Measurements from ENCODE around the gene APIP.

Gene APIP

GRCh38 chr11:34938611-34939010 is 22.4 kb upstream of the APIP start:
- no peak for TF ChIP-seq CTCF (IDR thresholded peaks at IDR 0.05; ENCODE audit: insufficient read depth, low read depth, low read length, missing control alignments)
- no peak overlapping the region for H3K4me3 ChIP-seq (ENCODE audit: low read depth, low read length)
- DNase-seq (ENCODE audit: low read depth), result no peak

GRCh38 chr11:34936945-34937629 is 20.9 kb upstream of the APIP start:
- no peak overlapping the region for H3K4me3 ChIP-seq (ENCODE audit: low read depth, low read length)
- no peak for DNase-seq (ENCODE audit: low read depth)
- no peak for TF ChIP-seq CTCF (IDR thresholded peaks at IDR 0.05; ENCODE audit: insufficient read depth, low read depth, low read length, missing control alignments)

DNA sequence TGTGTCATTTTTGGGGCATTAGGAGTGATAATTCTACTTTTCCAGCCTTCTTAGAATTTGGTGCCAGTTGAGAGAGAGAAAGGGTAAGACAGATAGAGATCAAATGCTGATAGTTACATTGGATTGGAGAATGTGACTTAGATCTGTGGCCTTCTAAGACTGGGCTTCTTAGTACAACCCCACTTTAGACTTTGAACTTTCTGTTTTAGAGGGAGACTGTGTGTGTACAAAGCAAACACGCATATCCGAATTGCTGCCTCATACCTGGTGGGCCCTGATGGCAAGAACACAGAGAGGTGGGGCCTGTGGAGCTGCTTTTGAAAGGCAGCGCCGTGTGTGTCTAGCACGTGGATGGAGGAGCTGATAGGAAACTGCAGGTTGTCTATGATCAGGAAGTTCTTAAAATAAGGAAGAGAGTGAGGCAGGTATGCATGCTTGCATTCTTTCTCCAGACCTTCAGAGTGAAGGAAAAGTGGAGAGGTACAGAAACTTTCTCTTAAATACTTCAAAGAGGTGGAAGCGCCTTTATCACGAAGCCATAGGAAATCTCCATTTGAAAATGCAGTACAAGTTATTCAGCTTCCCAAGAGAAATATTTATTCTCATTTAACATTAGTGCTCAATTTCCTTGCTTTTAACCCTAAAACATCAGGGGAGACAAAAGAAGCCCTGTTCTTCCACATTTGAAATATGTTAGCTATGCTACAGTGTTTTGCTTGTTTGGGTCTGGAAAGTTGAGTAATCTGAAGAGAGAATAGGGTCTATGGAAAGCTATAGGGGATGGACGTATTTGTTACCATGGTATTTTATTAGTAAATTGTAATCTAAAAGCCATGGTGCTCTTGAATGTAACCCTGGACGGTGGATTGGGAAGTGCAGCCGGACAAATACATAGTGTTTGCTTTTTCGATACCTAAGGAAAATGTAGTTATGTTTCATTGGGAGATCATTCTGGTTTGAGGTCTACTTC is 13.9 kb upstream of the APIP start:
- DNase-seq (ENCODE audit: low read depth), result no peak
- no peak for TF ChIP-seq CTCF (IDR thresholded peaks at IDR 0.05; ENCODE audit: insufficient read depth, low read depth, low read length, missing control alignments)
- H3K4me3 ChIP-seq (ENCODE audit: low read depth, low read length), result no peak overlapping the region

DNA sequence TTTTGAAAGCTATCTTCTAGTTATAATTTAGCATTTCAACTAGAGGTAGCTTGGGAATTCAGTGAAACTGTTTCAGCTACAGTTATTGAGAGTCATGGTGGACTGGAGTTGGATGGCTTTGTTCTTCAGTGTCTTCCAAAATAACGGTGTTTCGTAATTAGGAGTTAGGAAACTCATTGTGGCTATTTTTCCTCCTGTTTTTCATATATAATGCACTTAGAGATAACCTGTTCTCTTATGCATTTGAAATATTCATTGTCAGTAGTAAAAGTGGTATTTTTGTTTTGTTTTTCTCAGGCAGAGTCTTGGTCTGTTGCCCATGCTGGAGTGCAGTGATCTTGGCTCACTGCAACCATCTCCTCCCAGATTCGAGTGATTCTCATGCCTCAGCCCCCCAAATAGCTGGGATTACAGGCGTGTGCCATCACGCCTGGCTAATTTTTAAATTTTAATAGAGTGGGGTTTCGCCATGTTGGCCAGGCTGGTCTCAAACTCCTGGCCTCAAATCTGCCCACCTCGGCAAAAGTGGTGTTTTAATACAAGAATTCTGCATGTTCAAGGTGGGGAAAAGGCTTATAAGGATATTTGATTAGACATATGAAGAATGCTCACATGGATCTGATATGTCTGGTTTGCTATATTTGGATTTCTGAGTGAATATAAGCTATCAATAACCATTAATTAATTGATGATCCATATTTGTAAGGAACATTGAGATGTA is 12.9 kb upstream of the APIP start:
- TF ChIP-seq CTCF (IDR thresholded peaks at IDR 0.05; ENCODE audit: insufficient read depth, low read depth, low read length, missing control alignments), result no peak
- no peak for DNase-seq (ENCODE audit: low read depth)
- no peak overlapping the region for H3K4me3 ChIP-seq (ENCODE audit: low read depth, low read length)

GRCh38 chr11:34928268-34928959 is 12.2 kb upstream of the APIP start:
- no peak for DNase-seq (ENCODE audit: low read depth)
- no peak for TF ChIP-seq CTCF (IDR thresholded peaks at IDR 0.05; ENCODE audit: insufficient read depth, low read depth, low read length, missing control alignments)
- no peak overlapping the region for H3K4me3 ChIP-seq (ENCODE audit: low read depth, low read length)

DNA sequence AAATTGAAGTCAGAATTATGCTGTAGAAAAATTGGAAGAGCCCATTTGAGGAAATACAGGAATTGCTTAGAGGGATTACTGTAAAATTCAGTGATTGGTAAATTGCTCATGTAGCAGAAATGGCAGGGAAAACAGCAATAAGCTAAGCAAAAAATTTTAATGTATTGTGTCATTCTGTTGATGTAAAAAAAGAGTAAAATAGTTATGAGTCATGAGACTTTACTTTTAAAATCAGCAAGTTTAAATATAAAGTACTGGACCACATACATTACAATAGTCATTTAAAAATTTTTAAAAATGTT is 10.6 kb upstream of the APIP start:
- no peak for TF ChIP-seq CTCF (IDR thresholded peaks at IDR 0.05; ENCODE audit: insufficient read depth, low read depth, low read length, missing control alignments)
- H3K4me3 ChIP-seq (ENCODE audit: low read depth, low read length), result no peak overlapping the region
- DNase-seq (ENCODE audit: low read depth), result no peak
